CD4-positive, alpha-beta T cell treated with Interleukin-6 for 4 hours (primary cell): ENCODE measurements around the gene NPIPB8.
A peak's percentile ranks its signal among the peaks of the same experiment; 100 is the strongest.
"Not testable (repeated sequence)": the region's sequence is repeated elsewhere in the genome, so short reads cannot be mapped to it uniquely, and the experiment has no call there.

Experiments
- DNase-seq: peaks from one replicate; pipeline ENCODE4 v3.0.0-alpha.2; 2020; ENCODE audit warnings: mixed read lengths

NPIPB8 gene

DNA sequence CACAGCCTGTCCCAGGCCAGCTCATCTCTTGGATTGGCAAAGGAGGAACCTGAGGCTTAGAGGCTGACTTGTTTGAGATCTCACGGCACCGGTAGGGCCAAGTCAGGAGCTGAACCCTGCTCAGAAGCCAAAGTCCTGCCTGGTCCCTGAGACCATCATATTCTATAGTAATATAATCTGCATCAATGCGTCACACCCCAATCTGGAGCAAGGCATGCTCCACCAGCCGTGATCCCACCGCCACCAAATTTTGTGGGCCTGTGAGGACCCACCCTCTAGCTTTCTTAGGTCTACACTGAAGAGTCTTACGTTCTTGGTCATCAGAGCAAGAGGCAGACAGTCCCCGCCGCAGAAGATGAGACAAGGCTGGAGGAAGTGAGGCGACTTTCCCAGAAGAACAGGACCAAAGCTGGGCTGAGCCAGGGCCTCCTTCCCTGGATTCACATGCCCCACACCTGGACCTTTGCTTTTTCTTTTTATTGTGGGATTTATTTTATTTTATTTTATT lies 30.7 kb upstream of the NPIPB8 start:
- DNase-seq = no peak

DNA sequence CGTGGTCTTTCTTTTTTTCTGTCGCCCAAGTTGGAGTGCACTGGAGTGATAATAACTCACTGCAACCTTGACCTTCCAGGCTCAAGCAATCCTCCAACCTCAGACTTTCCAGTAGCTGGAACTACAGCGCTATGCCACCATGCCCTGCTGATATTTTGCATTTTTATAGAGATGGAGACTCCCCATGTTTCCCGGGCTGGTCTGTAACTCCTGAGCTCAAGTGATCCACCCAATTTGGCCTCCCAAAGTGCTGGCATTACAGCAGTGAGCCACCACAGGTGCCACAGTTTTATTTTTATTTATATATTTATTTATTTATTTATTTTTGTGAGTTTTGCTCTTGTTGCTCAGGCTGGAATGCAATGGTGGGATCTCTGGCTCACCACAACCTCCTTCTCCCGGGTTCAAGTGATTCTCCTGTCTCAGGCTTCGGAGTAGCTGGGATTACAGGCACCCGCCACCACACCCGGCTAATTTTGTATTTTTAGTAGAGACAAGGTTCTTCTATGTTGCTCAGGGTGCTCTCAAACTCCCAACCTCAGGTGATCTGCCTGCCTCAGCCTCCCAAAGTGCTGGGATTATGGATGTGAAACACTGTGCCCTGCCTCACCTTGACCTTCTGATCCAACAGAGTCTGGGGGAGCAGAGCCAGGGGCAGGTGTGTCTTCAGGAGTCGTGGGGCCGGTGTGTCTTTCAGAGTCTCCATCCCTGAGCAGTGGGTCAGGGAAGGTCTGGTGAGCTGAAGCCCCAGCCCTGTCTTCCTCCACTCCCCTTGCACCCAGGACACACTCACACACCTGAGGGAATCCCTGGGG lies 30.0 kb upstream of the NPIPB8 start:
- not testable (repeated sequence) for DNase-seq

DNA sequence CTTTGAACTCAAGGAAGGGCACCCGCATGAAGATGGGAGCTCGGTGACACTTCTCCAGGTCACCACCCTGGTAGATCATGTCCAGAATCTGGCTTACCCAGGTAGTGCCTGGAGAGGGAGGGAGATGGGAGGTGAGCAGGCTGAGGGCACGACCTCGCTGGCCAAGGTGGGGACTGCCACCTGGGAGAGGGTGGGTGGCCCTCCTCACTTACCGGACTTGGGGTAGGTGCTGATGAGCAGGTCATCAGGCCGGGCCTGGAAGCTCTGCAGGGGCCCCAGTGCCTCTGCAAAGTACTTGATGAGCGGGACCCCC lies 29.4 kb upstream of the NPIPB8 start:
- DNase-seq = not testable (repeated sequence)

DNA sequence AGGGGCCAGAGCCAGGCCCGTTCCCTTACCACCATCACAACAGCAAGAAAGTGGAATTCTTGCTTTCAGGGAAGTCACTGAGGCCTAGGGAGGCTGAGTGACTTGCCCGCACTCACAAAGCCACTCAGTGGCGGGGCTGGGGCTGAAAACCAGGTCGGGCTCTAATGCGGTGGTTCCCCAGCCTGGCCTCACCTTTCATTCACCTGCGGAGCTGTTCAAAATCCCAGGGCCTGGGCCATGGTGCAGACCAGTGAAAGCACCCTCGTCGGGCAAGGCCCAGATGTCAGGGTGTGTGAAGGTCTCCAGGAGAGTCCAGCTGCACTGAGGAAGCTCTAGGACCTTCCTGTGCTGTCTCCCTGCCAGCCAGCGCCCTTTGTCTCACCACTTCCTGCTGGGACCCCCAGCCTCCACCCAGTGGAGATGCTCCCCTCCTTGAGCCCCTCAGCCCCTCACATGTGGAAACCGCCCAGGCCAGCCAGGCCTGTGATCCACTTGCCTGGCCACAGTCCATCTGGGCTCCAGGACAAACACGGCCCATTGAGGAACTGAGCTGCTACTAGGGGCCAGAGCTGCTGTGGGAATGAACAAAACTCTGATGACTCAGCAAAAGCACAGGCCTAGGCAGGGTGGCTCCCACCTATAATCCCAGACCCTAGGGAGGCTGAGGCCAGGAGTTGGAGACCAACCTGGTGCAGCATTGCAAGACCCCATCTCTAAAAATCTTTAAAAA lies 28.8 kb upstream of the NPIPB8 start:
- not testable (repeated sequence) for DNase-seq

DNA sequence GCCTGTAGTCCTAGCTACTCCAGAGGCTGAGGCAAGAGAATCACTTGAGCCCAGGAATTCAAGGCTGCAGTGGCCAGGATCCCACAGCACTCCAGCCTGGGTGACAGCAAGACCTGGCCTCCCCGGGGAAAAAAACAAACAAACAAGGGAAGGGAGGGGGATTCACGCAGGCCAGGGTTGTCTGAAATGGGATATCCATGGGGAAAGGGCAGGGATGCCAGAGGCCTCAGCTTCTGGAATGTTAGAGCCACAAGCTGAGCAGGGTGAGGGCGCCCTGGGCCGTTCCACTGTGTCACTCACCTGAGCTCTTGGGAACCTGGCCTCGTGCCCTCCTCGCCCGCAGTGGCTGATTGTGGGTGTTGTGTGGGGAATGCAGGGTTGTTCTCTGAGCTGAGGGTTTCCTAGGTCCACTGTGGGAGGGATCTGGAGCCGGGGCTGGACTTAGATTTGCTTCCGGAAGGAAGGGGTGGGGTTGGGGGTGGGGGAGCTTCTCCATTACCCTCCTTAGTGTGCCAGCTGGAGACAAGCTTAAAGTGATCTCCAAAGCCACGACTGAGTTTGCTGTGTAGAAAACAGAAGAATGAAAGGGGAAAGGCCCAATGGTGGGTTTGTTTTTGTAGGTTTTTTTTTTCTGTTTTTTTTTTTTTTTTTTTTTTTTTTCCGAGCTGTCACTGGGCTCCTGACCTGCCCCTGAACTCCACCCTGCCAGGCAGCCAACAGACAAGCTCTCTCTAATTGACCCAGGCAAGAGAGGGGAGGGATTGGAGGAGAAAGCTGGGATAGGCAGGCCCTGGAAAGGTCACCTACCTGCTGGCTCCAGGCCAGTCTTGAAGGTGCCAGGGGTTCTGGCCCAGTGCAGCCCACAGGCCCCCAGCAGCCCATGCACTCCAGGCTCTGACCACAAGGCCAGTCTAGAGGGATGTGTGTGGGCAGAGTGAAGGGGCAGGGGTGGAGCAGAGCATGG lies 28.0 kb upstream of the NPIPB8 start, which contains the start of gene SULT1A1:
TSS of gene SULT1A1 (minus strand) at position 414 of the 964 bp plus-strand sequence. CDS start 1,189 bp downstream, outside the sequence.
- DNase-seq = peak; percentile 20

DNA sequence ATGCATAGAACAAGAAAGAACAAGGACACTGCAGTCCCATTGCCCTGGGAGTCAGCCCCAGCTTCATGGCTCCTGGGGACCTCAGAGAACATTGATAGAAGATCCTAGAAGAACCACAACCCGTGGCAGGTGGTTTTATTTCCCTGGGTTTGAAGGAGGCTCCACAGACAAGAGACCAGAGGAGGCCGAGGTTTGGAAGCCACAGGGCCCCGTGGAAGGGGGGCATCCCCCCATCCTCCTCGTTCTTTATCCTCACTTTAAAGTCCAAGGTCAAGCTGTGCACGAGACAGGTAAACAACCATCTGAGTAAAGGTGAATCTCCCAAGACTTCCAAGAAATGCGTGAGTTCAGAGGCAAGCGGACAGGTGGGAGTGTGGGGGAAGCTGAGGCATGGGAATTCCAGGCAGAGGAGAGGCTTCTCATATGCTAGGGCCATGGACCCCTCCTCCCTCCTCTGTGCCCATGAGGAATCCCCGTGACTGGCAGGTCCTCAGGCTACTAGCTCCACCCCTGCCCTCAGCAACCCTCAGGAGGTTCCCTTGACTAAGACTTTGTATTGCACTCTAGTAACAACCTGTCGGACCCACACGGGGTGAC lies 27.2 kb upstream of the NPIPB8 start:
- DNase-seq = no peak

DNA sequence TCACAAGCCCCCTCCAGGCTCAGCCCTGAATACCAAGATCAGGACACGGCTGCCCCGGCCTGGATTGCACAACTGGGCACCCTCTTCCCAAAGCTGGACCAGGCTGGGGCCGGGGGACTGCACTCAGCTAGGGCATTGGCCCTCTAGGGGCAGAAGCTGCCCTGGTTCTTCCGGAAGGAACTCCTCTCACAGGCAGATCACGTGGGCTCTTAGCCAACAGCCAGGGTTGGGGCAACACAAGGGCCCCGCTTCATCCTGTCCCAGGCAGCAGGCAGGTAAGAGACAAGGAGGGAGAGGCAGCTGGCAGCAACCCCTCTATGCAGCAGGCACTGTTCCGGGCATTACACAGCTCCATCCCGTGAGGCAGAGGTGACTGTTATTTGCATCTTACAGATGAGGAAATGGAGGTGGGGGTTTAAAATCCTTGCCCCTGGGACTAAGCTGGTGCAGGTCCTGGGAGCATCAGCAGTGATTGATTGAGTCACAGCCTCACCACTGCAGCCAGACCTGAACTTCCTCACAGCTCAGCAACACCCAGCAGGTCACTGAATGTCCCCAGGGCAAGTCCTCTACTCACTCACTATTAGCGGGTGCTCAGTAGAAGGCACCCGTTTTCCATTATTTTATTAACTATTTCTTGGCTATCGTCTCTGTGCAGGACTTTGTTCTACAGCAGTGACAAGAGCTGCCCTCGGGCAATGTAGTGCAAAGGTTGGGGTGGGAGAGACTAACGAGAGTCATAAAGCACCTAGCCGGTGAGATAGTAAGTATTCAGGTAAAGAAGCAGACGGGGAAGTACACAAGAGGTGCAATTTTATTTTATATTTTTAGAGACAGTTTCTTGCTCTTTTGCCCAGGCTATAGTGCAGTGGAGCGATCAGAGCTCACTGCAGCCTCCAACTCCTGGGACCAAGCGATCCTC lies 25.2 kb upstream of the NPIPB8 start:
- DNase-seq = not testable (repeated sequence)

DNA sequence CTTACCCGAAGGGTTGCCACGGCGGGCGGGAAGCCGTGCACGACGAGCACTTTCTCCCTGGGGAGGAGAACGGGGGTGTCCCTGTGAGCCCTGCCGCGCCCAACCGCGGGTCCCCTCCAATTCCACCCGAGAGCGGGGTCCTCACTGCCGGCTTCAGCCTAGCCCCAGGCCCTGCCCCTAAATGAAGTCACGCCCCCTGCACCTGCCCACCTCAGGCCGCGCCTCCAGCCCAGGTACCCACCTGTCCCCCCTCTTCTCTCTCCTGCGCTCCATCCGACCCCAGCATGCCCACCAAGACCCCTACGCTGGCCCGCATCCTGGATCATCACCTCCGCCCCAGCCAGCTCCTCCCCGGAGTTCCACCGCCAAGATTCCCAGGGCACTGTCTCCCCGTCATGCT lies 24.0 kb upstream of the NPIPB8 start:
- DNase-seq = not testable (repeated sequence)

DNA sequence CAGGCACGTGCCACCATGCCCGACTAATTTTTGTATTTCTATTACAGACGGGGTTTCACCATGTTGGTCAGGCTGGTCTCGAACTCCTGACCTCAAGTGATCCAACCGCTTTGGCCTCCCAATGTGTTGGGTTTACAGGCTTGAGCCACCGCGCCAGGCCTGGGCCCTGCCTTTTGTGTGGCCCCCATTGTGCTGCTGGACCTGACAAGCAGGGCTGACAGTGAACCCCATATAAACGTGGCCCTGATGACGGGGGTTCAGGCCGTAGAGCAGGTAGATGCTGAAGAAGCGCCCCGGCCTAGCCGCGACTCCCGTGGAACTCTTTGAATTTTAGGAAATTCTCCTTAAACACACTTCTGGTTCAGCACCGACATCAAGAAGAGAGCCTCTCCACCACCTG lies 23.3 kb upstream of the NPIPB8 start:
- not testable (repeated sequence) for DNase-seq

DNA sequence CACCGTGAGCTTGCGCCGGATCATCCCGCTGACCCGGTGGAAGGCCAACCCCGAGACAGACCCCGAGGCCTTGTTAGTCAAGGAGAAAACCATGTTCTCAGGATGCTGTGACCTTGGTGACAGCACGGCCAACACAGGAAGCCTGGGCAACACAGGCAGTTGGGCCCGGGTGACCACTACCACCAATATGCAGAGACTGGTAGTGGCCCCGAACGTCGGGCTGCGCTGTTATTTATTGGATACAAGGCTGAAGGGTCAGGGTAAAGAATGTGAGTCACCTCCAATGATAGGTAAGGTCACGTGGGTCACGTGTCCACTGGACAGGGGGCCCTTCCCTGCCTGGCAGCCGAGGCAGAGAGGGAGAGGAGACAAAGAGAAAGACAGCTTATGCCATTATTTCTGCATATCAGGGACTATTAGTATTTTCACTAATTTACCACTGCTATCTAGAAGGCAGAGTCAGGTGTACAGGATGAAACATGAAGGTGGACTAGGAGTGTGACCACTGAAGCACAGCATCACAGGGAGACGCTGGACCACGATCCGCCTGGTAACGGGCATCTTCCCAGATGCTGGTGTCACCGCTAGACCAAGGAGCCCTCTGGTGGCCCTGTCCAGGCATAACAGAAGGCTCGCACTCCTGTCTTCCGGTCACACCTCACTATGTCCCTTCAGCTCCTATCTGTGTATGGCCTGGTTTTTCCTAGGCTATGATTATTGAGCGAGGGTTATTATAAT lies 22.2 kb upstream of the NPIPB8 start:
- peak; percentile 19 for DNase-seq

DNA sequence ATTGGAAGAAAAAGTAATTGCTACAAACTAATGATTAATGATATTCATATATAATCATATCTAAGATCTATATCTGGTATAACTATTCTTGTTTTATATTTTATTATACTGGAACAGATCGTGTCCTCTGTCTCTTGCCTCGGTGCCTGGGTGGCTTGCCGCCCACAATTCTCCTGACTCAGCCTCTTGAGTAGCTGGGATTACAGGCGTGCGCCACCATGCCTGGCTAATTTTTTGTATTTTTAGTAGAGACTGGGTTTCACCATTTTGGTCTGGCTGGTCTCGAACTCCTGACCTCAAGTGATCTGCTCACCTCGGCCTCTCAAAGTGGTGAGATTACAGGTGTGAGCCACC lies 21.7 kb upstream of the NPIPB8 start:
- not testable (repeated sequence) for DNase-seq

DNA sequence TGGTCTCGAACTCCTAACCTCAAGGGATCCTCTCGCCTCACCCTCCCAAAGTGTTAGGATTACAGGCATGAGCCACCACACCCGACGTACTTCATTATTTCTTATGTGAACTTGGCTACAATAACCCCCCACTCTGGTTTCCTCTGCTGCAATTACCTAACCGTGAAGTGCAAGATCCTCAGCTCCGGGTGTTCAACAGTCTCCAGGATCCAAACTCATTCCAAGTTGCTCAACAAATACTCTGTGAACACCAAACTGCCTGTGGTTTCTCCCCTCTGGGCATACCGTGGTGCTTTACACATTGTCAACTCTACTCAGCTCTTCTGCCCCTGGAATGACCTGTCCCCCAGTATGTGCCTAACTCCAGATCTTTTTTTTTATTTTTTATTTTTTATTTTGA lies 21.2 kb upstream of the NPIPB8 start:
- no peak for DNase-seq

DNA sequence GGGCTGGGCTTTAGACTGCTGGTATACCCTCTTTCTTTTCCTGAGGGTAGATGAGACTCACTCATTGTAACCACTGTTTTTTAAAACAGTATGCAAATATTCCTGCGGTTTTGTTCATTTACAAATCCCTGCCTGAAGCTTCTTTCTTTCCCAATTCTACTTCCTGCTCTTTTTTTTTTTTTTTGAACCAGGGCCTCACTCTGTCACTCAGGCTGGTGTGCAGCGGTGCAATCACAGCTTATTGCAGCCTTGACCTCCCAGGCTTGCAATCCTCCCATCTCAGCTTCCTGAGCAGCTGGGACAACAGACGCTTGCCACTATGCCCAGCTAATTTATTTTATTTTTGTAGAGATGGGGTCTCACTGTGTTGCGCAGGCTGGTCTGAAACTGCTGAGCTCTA lies 20.0 kb upstream of the NPIPB8 start:
- DNase-seq = no peak

DNA sequence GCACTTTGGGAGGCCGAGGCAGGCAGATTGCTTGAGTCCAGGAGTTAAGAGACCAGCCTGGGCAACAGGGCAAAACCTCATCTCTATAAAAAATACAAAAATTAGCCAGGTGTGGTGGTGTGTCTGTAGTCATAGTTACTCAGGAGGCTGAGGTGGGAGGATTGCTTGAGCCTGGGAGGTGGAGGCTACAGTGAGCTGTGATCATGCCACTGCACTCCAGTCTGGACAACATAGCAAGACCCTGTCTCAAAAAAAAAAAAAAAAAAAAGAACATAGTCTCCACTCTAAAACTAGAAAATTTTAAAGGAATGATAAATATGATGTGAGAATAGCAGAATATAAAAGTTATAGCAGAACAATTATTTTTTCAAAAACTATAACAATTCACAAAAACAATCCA lies 17.5 kb upstream of the NPIPB8 start:
- DNase-seq = not testable (repeated sequence)

DNA sequence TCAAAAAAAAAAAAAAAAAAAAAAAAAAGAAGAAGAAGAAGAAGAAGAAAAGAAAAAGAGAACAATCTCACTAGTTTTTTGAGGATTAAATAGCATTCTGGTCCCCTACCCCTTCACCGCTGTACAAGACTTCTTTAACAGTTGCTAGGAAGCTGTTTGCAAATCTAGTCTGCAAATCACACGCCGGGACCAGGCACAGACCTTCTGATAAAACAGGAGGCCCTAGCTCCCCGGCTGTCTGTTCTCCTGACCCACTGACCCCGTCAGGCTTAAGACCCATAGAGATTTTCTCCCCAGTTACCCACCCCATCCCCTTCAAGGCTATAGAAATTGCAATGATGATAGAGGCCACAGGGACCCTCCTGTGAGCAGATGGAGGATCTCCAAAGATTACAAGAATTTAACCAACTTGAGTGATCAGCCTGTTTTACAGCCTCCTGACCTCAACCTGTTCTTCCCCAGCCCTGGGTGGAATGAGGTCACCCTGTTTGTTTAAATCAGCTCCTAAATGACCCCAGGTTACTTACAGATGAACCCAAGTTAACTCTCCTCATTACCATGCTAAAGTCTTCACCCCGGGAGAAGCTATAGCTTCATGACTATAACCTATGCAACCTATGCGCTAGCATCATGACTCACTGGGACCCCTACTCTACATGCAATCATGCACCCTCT lies 16.2 kb upstream of the NPIPB8 start:
- no peak for DNase-seq

DNA sequence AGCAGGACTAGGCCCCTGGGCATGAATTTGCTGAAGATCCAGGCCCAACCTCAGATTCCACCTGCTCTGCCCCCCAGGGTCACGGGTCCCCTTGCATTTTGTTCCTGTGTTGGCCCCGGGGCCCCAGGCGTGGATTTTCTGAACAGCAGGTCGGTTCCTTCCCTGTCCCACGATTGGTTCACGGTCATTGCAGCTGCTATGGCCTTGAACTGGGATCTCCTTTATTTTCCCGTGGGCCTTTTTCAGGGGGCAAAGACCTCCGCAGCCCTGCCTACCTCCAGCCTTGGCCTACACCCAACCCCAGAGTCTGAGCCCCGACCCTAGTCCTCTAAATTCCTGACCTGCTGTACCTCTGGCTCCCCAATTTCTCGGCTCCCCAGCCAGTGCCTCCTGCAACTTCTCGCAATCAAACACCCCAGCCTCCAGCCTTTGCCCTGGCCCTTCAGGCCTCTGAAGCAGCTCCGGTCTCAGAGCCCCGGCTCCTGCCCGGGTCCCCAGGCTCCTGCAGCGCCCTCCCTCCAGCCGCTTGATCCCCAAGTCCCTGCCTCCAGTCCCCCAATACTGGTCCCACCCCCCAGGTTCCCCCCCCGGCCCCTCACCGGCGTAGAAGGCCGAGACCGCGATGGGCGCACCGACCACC lies 15.2 kb upstream of the NPIPB8 start:
- DNase-seq = not testable (repeated sequence)

DNA sequence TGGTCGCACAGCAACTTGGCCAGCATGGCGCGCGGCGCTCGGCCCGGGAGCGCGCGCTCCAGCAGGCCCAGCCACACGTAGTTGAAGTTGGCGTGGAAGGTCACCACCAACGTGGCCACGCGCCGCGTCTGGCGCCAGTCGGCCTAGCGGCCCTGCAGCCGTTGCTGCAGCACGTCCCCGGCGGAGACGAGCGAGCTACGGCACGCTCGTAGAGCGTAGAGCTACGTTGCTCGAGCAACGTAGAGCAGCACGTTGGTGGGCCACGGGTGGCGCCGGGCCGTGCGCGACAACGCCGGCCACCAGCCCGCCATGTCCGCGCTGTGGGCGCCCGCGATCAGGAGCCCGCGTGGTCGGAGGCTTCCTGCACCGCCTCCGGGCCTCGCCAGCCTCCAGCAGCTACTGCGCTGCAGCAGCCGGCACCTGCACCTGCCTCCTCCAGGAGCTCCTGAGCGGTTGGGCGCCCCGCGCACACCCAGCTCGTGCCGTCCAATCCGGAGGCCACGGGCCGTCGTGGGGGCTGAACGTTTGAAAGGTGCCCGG lies 14.6 kb upstream of the NPIPB8 start:
- peak; percentile 75 for DNase-seq

DNA sequence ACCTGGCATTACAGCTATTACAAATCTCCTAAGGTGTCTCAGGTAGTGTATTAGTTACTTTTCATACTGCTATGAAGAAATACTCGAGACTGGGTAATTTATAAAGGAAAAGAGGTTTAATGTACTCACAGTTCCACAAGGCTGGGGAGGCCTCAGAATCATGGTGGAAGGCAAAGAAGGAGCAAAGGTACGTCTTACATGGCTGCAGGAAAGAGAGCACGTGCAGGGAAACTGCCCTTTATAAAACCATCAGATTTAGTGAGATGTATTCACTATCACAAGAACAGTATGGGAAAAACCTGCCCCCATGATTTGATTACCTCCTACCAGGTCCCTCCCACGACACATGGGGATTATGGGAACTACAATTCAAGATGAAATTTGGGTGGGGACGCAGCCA lies 7.0 kb upstream of the NPIPB8 start:
- DNase-seq = not testable (repeated sequence)
